Esophagus squamous epithelium (tissue), 4 donors: ENCODE data around the gene CREG1.

Experiments
- POLR2A ChIP-seq, 4 donors: fragments of 450-650 bp; IDR thresholded peaks; one replicate each; pipeline ENCODE4 v1.6.1; 2017; ENCODE audit warnings: antibody characterized with exemption in 4 of 4, mild to moderate bottlenecking in 4 of 4, moderate library complexity in 3 of 4
- TF ChIP-seq, protein P1 (sequence below), 6 experiments: fragments of 450-650 bp in 4 of 6; fragments of 200-600 bp in 2 of 6; sonication (generic) in 2 of 6; IDR thresholded peaks; one replicate each; pipeline ENCODE4 v1.5.1; 2016 to 2019; ENCODE audit warnings: antibody characterized with exemption in 6 of 6, mild to moderate bottlenecking in 4 of 6, moderate library complexity in 4 of 6

GRCh38 chr1:167587872-167588271 is 34.3 kb upstream of the CREG1 start:
- TF ChIP-seq, protein P1, sequence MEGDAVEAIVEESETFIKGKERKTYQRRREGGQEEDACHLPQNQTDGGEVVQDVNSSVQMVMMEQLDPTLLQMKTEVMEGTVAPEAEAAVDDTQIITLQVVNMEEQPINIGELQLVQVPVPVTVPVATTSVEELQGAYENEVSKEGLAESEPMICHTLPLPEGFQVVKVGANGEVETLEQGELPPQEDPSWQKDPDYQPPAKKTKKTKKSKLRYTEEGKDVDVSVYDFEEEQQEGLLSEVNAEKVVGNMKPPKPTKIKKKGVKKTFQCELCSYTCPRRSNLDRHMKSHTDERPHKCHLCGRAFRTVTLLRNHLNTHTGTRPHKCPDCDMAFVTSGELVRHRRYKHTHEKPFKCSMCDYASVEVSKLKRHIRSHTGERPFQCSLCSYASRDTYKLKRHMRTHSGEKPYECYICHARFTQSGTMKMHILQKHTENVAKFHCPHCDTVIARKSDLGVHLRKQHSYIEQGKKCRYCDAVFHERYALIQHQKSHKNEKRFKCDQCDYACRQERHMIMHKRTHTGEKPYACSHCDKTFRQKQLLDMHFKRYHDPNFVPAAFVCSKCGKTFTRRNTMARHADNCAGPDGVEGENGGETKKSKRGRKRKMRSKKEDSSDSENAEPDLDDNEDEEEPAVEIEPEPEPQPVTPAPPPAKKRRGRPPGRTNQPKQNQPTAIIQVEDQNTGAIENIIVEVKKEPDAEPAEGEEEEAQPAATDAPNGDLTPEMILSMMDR (IDR thresholded peaks at IDR 0.05), result no peak
- no peak for TF ChIP-seq POLR2A (IDR thresholded peaks at IDR 0.05)
